Astrocyte of the cerebellum (primary cell): ENCODE data around the gene C16orf74.

Experiments
- DNase-seq: peaks from one replicate; pipeline ENCODE4 v3.0.0-alpha.2; 2011; ENCODE audit warnings: low read depth
- H3K4me3 ChIP-seq: 2 replicates; pipeline ENCODE4 v1.5.1; 2011; ENCODE audit warnings: mild to moderate bottlenecking, low read depth, low read length, moderate library complexity
- in situ Hi-C: cut with HindIII; loops from 2 replicates; pipeline ENCODE4 v1.10.0; 2017; ENCODE audit warnings: low sequenced_read_pairs
- TF ChIP-seq, protein P1 (sequence below): IDR thresholded peaks from 2 replicates; pipeline ENCODE4 v1.5.1; 2012; ENCODE audit warnings: low read length, low read depth, moderate library complexity, mild to moderate bottlenecking; ENCODE audit errors: missing control alignments

C16orf74 gene

DNA sequence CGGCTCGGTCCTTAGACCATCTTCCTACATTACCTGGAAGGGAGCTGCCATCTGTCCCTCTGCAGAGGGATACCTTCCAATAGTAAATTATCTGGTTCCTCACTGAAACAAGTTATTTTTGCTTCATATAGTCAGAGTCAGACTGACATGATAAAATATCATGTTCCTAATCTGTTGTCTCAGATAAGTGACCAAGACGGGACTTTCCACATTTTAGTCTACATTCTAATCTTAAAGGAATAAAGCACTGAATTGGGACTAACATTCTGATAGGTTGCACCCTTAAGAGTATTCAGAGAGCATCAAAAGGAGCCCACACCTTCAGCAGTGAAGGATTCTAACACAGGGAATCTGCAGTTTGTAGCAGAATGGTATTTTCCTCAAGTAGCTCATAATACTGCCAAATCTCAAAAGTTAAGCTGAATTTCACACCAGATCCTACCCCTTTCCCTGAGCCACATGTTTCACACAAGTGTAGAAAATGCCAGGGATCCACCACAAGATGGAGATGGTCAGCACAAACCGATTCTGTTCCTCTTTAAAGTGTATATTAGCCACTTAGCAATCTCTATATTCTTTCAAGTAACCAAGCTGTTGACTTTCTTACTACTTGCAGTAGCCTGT, 75.5 kb downstream of the C16orf74 start:
- TF ChIP-seq, protein P1, sequence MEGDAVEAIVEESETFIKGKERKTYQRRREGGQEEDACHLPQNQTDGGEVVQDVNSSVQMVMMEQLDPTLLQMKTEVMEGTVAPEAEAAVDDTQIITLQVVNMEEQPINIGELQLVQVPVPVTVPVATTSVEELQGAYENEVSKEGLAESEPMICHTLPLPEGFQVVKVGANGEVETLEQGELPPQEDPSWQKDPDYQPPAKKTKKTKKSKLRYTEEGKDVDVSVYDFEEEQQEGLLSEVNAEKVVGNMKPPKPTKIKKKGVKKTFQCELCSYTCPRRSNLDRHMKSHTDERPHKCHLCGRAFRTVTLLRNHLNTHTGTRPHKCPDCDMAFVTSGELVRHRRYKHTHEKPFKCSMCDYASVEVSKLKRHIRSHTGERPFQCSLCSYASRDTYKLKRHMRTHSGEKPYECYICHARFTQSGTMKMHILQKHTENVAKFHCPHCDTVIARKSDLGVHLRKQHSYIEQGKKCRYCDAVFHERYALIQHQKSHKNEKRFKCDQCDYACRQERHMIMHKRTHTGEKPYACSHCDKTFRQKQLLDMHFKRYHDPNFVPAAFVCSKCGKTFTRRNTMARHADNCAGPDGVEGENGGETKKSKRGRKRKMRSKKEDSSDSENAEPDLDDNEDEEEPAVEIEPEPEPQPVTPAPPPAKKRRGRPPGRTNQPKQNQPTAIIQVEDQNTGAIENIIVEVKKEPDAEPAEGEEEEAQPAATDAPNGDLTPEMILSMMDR, result peak; percentile 68
- peak; percentile 23 for DNase-seq
- H3K4me3 ChIP-seq, result no peak overlapping the region
- in situ Hi-C loops, result no loop called here

DNA sequence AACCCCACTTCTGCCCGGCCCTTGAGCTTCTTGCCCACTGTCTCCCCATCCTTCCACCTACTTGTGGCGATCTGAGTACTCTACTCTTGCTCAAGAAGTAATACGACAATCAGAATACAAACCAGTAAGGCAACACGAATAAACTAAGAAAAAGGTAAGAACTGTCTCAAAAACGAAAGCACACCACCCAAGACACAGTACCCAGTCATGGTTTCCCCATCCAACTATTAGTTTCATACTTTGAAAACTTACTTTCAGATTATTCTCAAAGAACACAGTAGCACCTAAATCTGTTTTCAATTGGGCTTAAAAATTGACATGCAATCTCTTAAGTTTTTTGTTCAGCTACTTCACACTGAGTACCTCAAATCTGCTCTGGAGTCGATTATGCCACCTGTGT, 76.1 kb downstream of the C16orf74 start:
- DNase-seq, result no peak
- no peak overlapping the region for H3K4me3 ChIP-seq
- in situ Hi-C loops, result loop anchor here (5.0 kb wide), 1 partner anchor 112 kb away; no protein-coding TSS in a partner anchor
- TF ChIP-seq, protein P1, result no peak

DNA sequence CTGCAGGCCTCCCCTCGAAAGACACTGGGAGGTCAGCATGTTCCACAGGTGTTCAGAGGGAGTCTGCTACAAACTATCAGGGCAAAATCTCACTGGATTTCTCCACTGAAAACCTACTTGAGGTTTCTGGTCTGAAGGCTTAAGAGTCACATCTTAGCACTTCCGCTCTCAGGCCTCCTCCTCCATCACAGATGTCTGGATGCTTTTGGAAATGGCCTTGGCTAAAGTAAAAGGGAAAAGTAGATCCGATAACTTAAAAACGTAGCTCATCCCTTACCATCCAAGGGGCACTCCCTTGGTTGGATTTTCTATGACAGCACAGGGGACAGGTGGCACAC, 76.5 kb downstream of the C16orf74 start:
- TF ChIP-seq, protein P1, result no peak

DNA sequence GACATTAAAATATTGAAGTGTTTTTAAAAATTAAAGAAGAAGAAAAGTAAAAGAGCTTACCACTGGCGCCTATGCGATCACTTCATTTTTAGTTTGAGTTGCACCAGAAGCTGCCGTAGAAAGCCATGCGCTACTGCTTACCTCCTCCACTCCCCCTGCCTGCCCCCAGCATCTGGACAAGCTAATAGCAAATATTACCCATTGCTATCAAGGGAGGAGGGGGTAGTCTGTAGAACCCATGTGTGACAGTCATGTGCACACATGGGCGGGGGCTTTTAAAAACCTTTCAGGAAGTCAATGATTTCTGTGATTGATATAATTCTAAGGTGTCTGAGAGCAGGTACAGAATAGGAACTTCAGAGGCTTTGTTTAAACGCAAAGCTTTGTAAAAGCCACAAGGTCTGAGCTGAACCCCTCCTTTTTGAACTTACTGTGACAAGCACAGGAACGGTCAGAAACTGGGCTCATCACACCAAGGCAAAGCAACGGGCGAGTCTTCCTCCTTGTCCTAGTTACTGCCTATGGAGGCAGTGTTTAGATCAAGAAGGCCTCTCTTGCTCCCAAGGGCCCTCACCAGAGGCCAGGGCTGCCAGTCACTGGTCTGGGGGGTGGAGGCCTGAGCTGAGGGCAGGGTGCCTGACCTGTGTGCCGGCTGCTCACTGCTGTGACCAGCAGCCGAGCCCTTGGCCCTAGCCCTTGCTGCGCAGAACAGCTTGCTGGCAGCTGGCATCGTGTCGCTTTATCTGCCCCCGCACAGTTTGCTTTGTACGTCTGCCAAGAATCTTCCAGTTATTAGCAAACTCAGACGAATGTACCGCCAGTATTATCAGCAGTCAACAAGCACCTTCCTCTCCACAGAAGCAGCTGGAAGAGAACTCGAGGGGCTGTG, 77.1 kb downstream of the C16orf74 start:
- in situ Hi-C loops, result loop anchor here (5.0 kb wide), 1 partner anchor 114 kb away; no protein-coding TSS in a partner anchor
- no peak for DNase-seq
- TF ChIP-seq, protein P1, result no peak
- no peak overlapping the region for H3K4me3 ChIP-seq

More for the DNA sequence above, 76.5 kb downstream of the C16orf74 start:
- in situ Hi-C loops, result loop anchor here (5.0 kb wide), 1 partner anchor 113 kb away; no protein-coding TSS in a partner anchor
- DNase-seq, result no peak
- no peak overlapping the region for H3K4me3 ChIP-seq

DNA sequence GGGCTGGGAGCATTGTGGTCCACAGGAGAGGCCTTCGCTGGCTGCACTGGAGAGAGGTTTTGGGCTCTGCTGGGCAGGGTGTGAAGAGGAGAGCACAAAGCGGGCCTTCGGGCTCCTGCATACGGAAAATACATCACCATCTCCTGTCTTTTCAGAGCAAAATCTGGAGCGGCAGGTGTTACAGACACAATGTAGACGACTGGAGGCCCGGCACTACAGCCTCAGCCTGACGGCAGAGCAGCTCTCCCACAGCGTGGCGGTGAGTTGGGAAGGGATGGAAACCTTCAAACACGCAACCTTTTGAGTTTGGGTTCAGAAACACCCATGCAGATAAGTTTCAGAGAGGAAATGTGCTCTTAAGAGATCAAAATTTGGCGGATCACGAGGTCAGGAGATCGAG, 80.1 kb downstream of the C16orf74 start:
- H3K4me3 ChIP-seq, result no peak overlapping the region
- in situ Hi-C loops, result loop anchor here (5.0 kb wide), 1 partner anchor 116 kb away; no protein-coding TSS in a partner anchor
- TF ChIP-seq, protein P1, result no peak
- no peak for DNase-seq

DNA sequence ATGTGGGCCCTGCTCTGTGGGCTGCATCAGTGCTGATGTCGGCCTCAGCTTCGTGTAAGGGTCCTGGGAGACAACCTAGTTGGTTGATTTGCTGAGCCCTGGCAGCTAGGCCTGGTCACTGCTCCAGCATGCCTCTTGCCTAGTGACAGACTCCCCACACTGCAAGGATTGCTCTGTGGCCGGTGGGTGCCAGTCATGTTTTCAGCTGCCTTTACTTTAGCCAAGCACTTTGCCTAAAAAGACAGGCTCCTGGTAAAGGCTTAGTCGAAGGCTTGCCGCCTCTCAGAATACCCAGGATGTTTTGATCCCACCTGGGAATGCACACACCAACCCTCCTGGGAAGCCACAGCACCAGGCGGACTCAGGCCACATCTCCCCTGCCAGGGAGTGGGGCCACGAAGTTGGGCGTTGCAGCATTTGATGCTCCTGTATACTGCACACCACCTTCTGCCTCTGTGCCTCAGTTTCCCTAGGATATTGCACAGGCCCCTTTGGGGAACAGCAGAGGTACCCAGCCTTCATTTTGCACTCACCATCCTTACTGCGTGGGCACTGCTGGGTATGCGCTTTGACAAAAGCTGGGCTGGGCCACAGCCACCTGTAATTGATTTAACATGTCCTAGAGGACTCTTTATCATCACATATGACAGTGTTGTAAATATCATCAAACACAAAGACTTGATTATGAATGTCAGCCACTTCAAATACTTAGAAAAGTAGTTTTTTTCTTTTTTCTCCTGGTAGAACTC, 82.0 kb downstream of the C16orf74 start:
- no peak overlapping the region for H3K4me3 ChIP-seq
- TF ChIP-seq, protein P1, result no peak
- in situ Hi-C loops, result no loop called here
- DNase-seq, result no peak
